MM.1S (cell line): ENCODE results near the gene CRYM.

Source experiments
- EZH2 ChIP-seq: fragments of 300-600 bp; sonication (generic); optimal IDR thresholded peaks from 2 replicates; pipeline ENCODE3; 2017; ENCODE audit warnings: low read depth, mild to moderate bottlenecking, antibody characterized with exemption, low read length, mixed read lengths
- EZH2phosphoT487 ChIP-seq: fragments of 300-600 bp; sonication (generic); IDR thresholded peaks from 2 replicates; pipeline ENCODE4 v1.6.1; 2018; ENCODE audit warnings: antibody characterized with exemption, low read length
- TF ChIP-seq, protein P1 (sequence below): fragments of 300-600 bp; sonication (generic); IDR thresholded peaks from 2 replicates; pipeline ENCODE4 v1.5.1; 2016; ENCODE audit warnings: antibody characterized with exemption, low read length, mixed read lengths

DNA sequence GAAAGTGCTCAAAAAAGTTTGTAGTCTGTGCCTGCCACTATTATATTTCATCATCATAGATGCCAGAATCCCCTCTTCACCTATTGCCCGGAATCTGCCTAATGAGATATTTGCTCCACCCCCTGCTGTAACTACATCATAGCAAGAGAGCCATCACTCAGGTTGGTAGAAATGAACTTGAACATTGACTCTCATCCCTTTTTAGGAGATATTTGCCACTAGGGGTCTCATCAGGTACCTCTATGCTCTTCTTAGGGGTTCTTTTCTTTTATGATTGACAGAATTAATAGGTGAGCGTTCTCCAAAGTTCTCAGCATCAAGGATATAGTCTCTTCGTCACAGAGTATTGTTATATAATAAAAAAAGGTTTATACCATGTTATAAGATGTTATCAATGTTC is 24.6 kb downstream of the CRYM start:
- TF ChIP-seq, protein P1, sequence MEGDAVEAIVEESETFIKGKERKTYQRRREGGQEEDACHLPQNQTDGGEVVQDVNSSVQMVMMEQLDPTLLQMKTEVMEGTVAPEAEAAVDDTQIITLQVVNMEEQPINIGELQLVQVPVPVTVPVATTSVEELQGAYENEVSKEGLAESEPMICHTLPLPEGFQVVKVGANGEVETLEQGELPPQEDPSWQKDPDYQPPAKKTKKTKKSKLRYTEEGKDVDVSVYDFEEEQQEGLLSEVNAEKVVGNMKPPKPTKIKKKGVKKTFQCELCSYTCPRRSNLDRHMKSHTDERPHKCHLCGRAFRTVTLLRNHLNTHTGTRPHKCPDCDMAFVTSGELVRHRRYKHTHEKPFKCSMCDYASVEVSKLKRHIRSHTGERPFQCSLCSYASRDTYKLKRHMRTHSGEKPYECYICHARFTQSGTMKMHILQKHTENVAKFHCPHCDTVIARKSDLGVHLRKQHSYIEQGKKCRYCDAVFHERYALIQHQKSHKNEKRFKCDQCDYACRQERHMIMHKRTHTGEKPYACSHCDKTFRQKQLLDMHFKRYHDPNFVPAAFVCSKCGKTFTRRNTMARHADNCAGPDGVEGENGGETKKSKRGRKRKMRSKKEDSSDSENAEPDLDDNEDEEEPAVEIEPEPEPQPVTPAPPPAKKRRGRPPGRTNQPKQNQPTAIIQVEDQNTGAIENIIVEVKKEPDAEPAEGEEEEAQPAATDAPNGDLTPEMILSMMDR = no peak
- TF ChIP-seq EZH2 (no peak), EZH2phosphoT487 (no peak)
